Endothelial cell of umbilical vein (primary cell): ENCODE data around the gene CYP2A13. TPM values are rescaled to one million over a fixed set of nuclear protein-coding genes. Genes with fewer than 3 reads are reported as not detected.

Experiments used
- Bru-seq: library from RNA; stranded (reverse); fragments of 400-500 nt; gene quantifications from one replicate; lab custom pipeline; 2021; lab: Mats Ljungman, UMichigan
- BruChase-seq, 2 experiments: library from RNA; stranded (reverse); fragments of 400-500 nt; gene quantifications; one replicate each; lab custom pipeline; 2021; lab: Mats Ljungman, UMichigan
- BruUV-seq: library from RNA; stranded (reverse); fragments of 400-500 nt; replicated peaks from 2 replicates; lab custom pipeline; 2021; lab: Mats Ljungman, UMichigan
- CTCF ChIA-PET: fragments of 300-600, 350-600 bp; sonication (Branson Sonifier 250); formaldehyde crosslinking; loops from one replicate; lab custom pipeline; 2021; ENCODE audit warnings: antibody characterized with exemption, inconsistent platforms; lab: Charles Lee
- POLR2A ChIA-PET: fragments of 300-600, 350-600 bp; sonication (Branson Sonifier 250); formaldehyde crosslinking; loops from one replicate; lab custom pipeline; 2021; ENCODE audit warnings: antibody characterized with exemption, inconsistent platforms; lab: Charles Lee
- DNase-seq: peaks from one replicate; pipeline ENCODE4 v3.0.0-alpha.2; 2011; ENCODE audit warnings: low read depth, low spot score
- FAIRE-seq: peaks from 2 replicates; lab custom pipeline; 2011; peaks lifted over from hg19 to GRCh38; lab: Jason Lieb, UNC
- H2AFZ ChIP-seq: 2 replicates; pipeline ENCODE4 v1.6.0; 2012; ENCODE audit warnings: low read depth, low read length, control low read depth, inconsistent platforms
- H3K27ac ChIP-seq: 2 replicates; pipeline ENCODE4 v1.5.1; 2011; ENCODE audit warnings: low read depth, mild to moderate bottlenecking, control low read depth, low read length, moderate library complexity; ENCODE audit not compliant: insufficient read depth
- H3K27me3 ChIP-seq, 2 experiments: 2 replicates each; pipeline versions ENCODE4 v1.6.0 to v1.6.1; 2011; ENCODE audit warnings: low read length in 2 of 2, mixed read lengths in 1 of 2; ENCODE audit not compliant: control insufficient read depth in 2 of 2, insufficient read depth in 2 of 2
- H3K36me3 ChIP-seq, 2 experiments: 2 replicates in 1 of 2; 3 replicates in 1 of 2; pipeline ENCODE4 v1.5.1; 2011; ENCODE audit warnings: low read length in 2 of 2, mild to moderate bottlenecking in 1 of 2, moderate library complexity in 1 of 2; ENCODE audit not compliant: control insufficient read depth in 2 of 2, insufficient read depth in 2 of 2; ENCODE audit errors: extremely low read depth in 1 of 2
- H3K4me1 ChIP-seq: 3 replicates; pipeline ENCODE4 v1.5.1; 2011; ENCODE audit warnings: mild to moderate bottlenecking, low read length; ENCODE audit not compliant: control insufficient read depth, insufficient read depth; ENCODE audit errors: extremely low read depth
- H3K4me2 ChIP-seq: 2 replicates; pipeline ENCODE4 v1.6.1; 2011; ENCODE audit warnings: low read length, control low read depth, mixed read lengths; ENCODE audit not compliant: insufficient read depth
- H3K4me3 ChIP-seq, 3 experiments: fragments of 200-600 bp in 1 of 3; sonication (generic), shearing (Covaris generic) in 1 of 3; replicated peaks in 1 of 3; 2 replicates each; pipeline ENCODE4 v1.5.1; 2011 to 2016; ENCODE audit warnings: control low read depth in 3 of 3, low read length in 3 of 3, mild to moderate bottlenecking in 2 of 3, inconsistent platforms in 1 of 3, low read depth in 1 of 3, moderate library complexity in 1 of 3; ENCODE audit not compliant: insufficient read depth in 1 of 3
- H3K79me2 ChIP-seq: 2 replicates; pipeline ENCODE4 v1.6.0; 2012; ENCODE audit warnings: low read length, inconsistent platforms; ENCODE audit not compliant: control insufficient read depth, insufficient read depth
- H3K9ac ChIP-seq: replicated peaks from 2 replicates; pipeline ENCODE3; 2011; ENCODE audit warnings: low read length, control low read depth; ENCODE audit not compliant: insufficient read depth; ENCODE audit errors: extremely low read depth
- H3K9me1 ChIP-seq: replicated peaks from 3 replicates; pipeline ENCODE4 v1.6.0; 2011; ENCODE audit warnings: mild to moderate bottlenecking, low read length; ENCODE audit not compliant: control insufficient read depth, insufficient read depth; ENCODE audit errors: extremely low read depth
- H3K9me3 ChIP-seq: replicated peaks from 2 replicates; pipeline ENCODE4 v1.5.1; 2012; ENCODE audit warnings: low read length, inconsistent platforms; ENCODE audit not compliant: control insufficient read depth, insufficient read depth
- H4K20me1 ChIP-seq: replicated peaks from 2 replicates; pipeline ENCODE3; 2011; ENCODE audit warnings: mild to moderate bottlenecking, low read length; ENCODE audit not compliant: control insufficient read depth, insufficient read depth; ENCODE audit errors: extremely low read depth
- CTCF ChIP-seq, 2 donors: IDR thresholded peaks; 1 replicate in 1 of 2; 2 replicates in 1 of 2; pipeline ENCODE4 v1.5.1; 2011; ENCODE audit warnings: low read length in 2 of 2, mild to moderate bottlenecking in 2 of 2, moderate library complexity in 2 of 2, control low read depth in 1 of 2, inconsistent platforms in 1 of 2, low read depth in 1 of 2; ENCODE audit not compliant: insufficient read depth in 1 of 2; ENCODE audit errors: extremely low read depth in 1 of 2
- EZH2 ChIP-seq: IDR thresholded peaks from 2 replicates; pipeline ENCODE4 v1.6.1; 2012; ENCODE audit warnings: borderline replicate concordance, low read depth, mild to moderate bottlenecking, moderate library complexity, low read length, inconsistent platforms; ENCODE audit not compliant: severe bottlenecking
- FOS ChIP-seq: IDR thresholded peaks from 2 replicates; pipeline ENCODE4 v1.6.1; 2011; ENCODE audit warnings: mild to moderate bottlenecking, low read length, moderate library complexity, borderline replicate concordance; ENCODE audit not compliant: insufficient read depth
- GATA2 ChIP-seq: IDR thresholded peaks from 2 replicates; pipeline ENCODE4 v1.7.0; 2011; ENCODE audit warnings: low read depth, mild to moderate bottlenecking, moderate library complexity, mixed read lengths, low read length; ENCODE audit not compliant: insufficient read length, insufficient read depth
- JUN ChIP-seq: IDR thresholded peaks from 2 replicates; pipeline ENCODE4 v1.6.1; 2011; ENCODE audit warnings: borderline replicate concordance, low read depth; ENCODE audit not compliant: insufficient read length, insufficient read depth
- MAX ChIP-seq: IDR thresholded peaks from 2 replicates; pipeline ENCODE4 v1.6.1; 2011; ENCODE audit not compliant: insufficient read depth, insufficient read length
- MYC ChIP-seq: IDR thresholded peaks from one replicate; pipeline ENCODE4 v1.6.1; 2011; ENCODE audit warnings: mild to moderate bottlenecking, low read depth, low read length
- POLR2A ChIP-seq: IDR thresholded peaks from 2 replicates; pipeline ENCODE4 v1.6.1; 2012; ENCODE audit warnings: low read depth, mild to moderate bottlenecking, control low read depth, low read length
- POLR2AphosphoS5 ChIP-seq: IDR thresholded peaks from 2 replicates; pipeline ENCODE4 v1.6.1; 2012; ENCODE audit warnings: low read depth, mild to moderate bottlenecking, control low read depth, low read length, moderate library complexity; ENCODE audit not compliant: insufficient read depth
- dilution Hi-C: fragments of 300-500 bp; cut with MboI; formaldehyde crosslinking; loops from one replicate; pipeline ENCODE4 v1.15.0; 2019; ENCODE audit warnings: low sequenced_read_pairs; ENCODE audit not compliant: extremely low pct_ligation_motif_present
- intact Hi-C: fragments of 100-400 bp; cut with micrococcal nuclease; formaldehyde crosslinking; loops from one replicate; pipeline ENCODE4 v1.10.0; 2022
- long read RNA-seq: library from polyadenylated mRNA; stranded (forward); transcript quantifications from one replicate; pipeline ENCODE4 v2.0.0, GENCODE V29; 2021
- polyA minus RNA-seq, 3 experiments: library from RNA; depleted of rRNA, polyadenylated mRNA; stranded (reverse); fragments of >200 nt; gene quantifications; 1 replicate in 1 of 3; 2 replicates in 2 of 3; pipeline ENCODE4 v1.2.3, GENCODE V29; 2011
- polyA plus RNA-seq, 4 experiments: library from polyadenylated mRNA; depleted of rRNA in 3 of 4; stranded (reverse) in 3 of 4; unstranded in 1 of 4; fragments of >200 nt; gene quantifications; 2 replicates each; pipeline versions ENCODE4 v1.2.1 to v1.2.3, GENCODE V29; 2011 to 2012; ENCODE audit warnings: missing spikeins in 1 of 4
- total RNA-seq: library from RNA; stranded (reverse); gene quantifications from 2 replicates; pipeline ENCODE4 v1.2.3, GENCODE V29; 2021

CYP2A13 gene
- total RNA-seq = not detected in 2 replicates
- polyA plus RNA-seq = not detected in 2 replicates
- polyA plus RNA-seq (2011; cell fraction: cytosol; rRNA removed) = not detected in 2 replicates
- polyA plus RNA-seq (2011; cell fraction: nucleus; rRNA removed) = not detected in 2 replicates
- polyA plus RNA-seq (2012) = not detected in 2 replicates
- not detected in 2 replicates for polyA minus RNA-seq
- not detected for polyA minus RNA-seq (2011; cell fraction: cytosol; rRNA and poly(A)+ RNA removed)
- polyA minus RNA-seq (2011; cell fraction: nucleus; rRNA and poly(A)+ RNA removed) = not detected in 2 replicates
- not detected for Bru-seq, nascent RNA
- BruChase-seq, experiment 1, labeled RNA remaining after a 6-hour chase = not detected
- BruChase-seq, experiment 2, labeled RNA remaining after a 2-hour chase = not detected
- long read RNA-seq = 0 reads

- Histone ChIP-seq H3K9me3 (no peaks in the 10 kb centered on the region), H3K27me3 (peaks cover 2 to 4% of the 10 kb centered on the region in 2 experiments), H3K9ac (no peak within 1 kb of the TSS), H3K9me1 (no peaks in the 10 kb centered on the region), H3K79me2 (no peaks in the 10 kb centered on the region), H4K20me1 (no peaks in the 10 kb centered on the region), H3K4me2 (no peak within 1 kb of the TSS), H3K27ac (no peak within 1 kb of the TSS), H3K4me1 (no peaks in the 10 kb centered on the region), H3K36me3 (no peaks in the 10 kb centered on the region), H3K4me3 (no peak within 1 kb of the TSS), H2AFZ (no peak within 1 kb of the TSS)
- TF ChIP-seq POLR2A = no peak
- no peak for TF ChIP-seq MYC
- dilution Hi-C loops (no loop called here), intact Hi-C loops (no loop called here)
- no peak for FAIRE-seq
- BruUV-seq = no TSS peak
- no peak for DNase-seq
- POLR2A ChIA-PET = no interaction called here
- CTCF ChIA-PET = no interaction called here
These were observed at the start of gene CYP2A13 for GRCh38 chr19:41088151-41088550. Gene CYP2A13 (plus strand): TSS chr19:41088451. CDS start chr19:41088472, 21 bp downstream.

GRCh38 chr19:41039806-41040205 lies 48.4 kb upstream of the CYP2A13 start:
- H4K20me1 ChIP-seq = no peaks in the 10 kb centered on the region
- H3K4me2 ChIP-seq = no peak overlapping the region
- POLR2A ChIA-PET = no interaction called here
- CTCF ChIA-PET = no interaction called here
- H3K36me3 ChIP-seq = no peaks in the 10 kb centered on the region
- H3K27ac ChIP-seq = no peak overlapping the region
- H3K4me1 ChIP-seq = no peaks in the 10 kb centered on the region
- H3K9ac ChIP-seq = no peak overlapping the region
- H2AFZ ChIP-seq = no peak overlapping the region
- no peaks in the 10 kb centered on the region for H3K79me2 ChIP-seq
- dilution Hi-C loops (no loop called here), intact Hi-C loops (no loop called here)
- DNase-seq = no peak
- FAIRE-seq = no peak
- TF ChIP-seq JUN = no peak
- TF ChIP-seq GATA2 = no peak
- TF ChIP-seq FOS = no peak
- no peak for TF ChIP-seq POLR2A
- no peak for TF ChIP-seq EZH2
- no peak for TF ChIP-seq CTCF (IDR thresholded peaks at IDR 0.05; ENCODE audit: extremely low read depth in 1 of 2, insufficient read depth in 1 of 2, low read depth in 1 of 2, low read length in 2 of 2)
- TF ChIP-seq POLR2AphosphoS5 = no peak
- no peak for TF ChIP-seq MAX
- no peak for TF ChIP-seq MYC
- no peaks in the 10 kb centered on the region for H3K9me1 ChIP-seq
- no peak overlapping the region for H3K4me3 ChIP-seq
- no peaks in the 10 kb centered on the region for H3K9me3 ChIP-seq
- no TSS peak for BruUV-seq
- peaks cover 2% of the 10 kb centered on the region in 2 experiments for H3K27me3 ChIP-seq
